Measurements from ENCODE around the gene ZNF689. TPM values are rescaled to one million over a fixed set of nuclear protein-coding genes. Genes with fewer than 3 reads are reported as not detected.

Gene ZNF689
- total RNA-seq, 1 donor from 2014 or later, result 14.6 TPM

DNA sequence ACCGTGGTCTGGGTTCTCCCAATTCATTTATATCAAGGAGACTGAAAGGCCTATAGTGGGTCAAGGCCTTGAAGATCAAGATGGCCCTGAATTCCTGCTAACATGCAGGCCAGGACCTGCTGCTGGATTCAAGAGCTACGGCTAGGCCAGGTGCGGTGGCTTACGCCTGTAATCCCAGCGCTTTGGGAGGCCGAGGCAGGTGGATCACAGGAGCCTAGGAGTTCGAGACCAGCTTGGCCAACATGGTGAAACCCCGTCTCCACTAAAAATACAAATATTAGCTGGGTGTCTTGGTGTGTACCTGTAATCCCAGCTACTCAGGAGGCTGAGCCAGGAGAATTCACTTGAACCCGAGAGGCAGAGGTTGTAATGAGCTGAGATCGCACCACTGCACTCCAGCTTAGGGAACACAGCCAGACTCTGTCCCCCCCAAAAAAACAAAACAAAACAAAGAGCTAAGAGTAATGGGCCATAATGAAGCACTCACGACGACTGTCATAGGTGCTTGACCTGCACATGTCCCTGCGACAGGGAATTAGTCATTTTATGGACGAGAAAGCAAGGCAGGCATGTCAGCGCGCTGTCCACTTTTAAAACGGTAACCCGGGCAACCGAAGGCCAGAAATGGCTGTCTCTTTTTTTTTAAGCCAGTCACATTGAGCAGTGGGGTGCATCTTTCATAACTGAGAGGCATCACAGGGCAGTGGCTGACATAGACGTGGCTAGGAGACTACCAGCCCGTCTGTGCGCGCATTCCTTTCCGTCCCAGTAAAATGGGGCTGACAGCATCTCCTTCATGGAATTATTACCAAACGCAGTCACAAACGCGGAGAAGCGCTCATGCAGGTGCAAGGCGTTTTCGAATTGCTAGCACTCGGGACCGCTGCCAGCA is 47.0 kb upstream of the ZNF689 start:
- Mint-ChIP-seq H3K4me1 (ENCODE audit: low read depth, unreplicated experiment) (peaks cover 14% of the 10 kb centered on the region), H3K27me3 (ENCODE audit: unreplicated experiment) (peaks cover 17% of the 10 kb centered on the region), H3K27ac (ENCODE audit: unreplicated experiment) (peak overlapping the region; percentile 90), H3K9me3 (ENCODE audit: unreplicated experiment) (peaks cover 16% of the 10 kb centered on the region), H3K36me3 (ENCODE audit: unreplicated experiment) (peaks cover 4% of the 10 kb centered on the region), H3K4me3 (ENCODE audit: unreplicated experiment) (peak overlapping the region; percentile 87)
- DNase-seq, result no peak
- no peak for TF ChIP-seq CTCF (IDR thresholded peaks at IDR 0.05; ENCODE audit: partially characterized antibody, unreplicated experiment)

DNA sequence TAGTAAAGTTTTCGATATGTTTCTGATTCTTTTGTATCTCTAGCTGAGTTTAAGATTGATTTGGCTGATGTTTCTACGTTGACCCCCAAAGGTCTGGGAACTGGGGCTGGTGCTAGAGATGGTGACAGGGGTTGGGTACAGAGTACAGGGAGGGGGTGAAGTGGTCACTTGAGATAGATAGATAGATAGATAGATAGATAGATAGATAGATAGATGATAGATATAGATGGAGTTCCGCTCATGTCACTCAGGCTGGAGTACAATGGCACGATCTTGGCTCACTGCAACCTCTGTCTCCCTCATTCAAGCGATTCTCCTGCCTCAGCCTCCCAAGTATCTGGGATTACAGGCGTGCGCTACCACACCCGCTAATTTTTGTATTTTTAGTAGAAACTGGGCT is 46.2 kb upstream of the ZNF689 start:
- peaks cover 18% of the 10 kb centered on the region for H3K4me1 Mint-ChIP-seq (ENCODE audit: low read depth, unreplicated experiment)

DNA sequence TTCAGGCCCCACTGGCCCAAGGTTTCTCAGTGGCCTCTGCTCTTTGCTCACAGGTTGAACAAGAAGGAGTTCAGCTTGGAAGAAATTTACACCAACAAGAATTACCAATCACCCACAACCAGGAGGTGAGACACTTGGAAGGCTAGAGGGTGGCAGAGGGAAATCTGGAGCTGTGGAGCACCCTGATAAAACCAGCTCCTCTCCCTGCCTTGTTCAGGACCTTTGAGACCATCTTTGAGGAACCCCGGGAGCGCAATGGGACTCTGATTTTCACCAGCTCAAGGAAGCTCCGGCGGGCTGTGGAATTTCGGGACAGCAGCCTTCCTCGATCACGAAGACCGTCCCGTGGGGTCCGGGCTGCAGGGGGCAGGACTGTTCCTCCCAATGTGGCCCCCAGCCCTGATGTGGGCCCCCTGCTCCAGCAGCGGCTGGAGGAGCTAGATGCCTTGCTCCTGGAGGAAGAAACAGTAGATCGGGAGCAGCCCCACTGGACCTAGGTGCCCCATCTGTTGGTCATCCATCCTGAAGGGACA is 45.7 kb upstream of the ZNF689 start:
- H3K4me1 Mint-ChIP-seq (ENCODE audit: low read depth, unreplicated experiment), result peaks cover 15% of the 10 kb centered on the region

More for the DNA sequence above, 46.2 kb upstream of the ZNF689 start:
- DNase-seq, result no peak
- H3K9me3 Mint-ChIP-seq (ENCODE audit: unreplicated experiment), result peaks cover 19% of the 10 kb centered on the region
- peak overlapping the region; percentile 25 for H3K4me3 Mint-ChIP-seq (ENCODE audit: unreplicated experiment)
- no peak for TF ChIP-seq CTCF (IDR thresholded peaks at IDR 0.05; ENCODE audit: partially characterized antibody, unreplicated experiment)
- no peak overlapping the region for H3K27ac Mint-ChIP-seq (ENCODE audit: unreplicated experiment)
- peaks cover 4% of the 10 kb centered on the region for H3K36me3 Mint-ChIP-seq (ENCODE audit: unreplicated experiment)
- H3K27me3 Mint-ChIP-seq (ENCODE audit: unreplicated experiment), result peaks cover 17% of the 10 kb centered on the region

DNA sequence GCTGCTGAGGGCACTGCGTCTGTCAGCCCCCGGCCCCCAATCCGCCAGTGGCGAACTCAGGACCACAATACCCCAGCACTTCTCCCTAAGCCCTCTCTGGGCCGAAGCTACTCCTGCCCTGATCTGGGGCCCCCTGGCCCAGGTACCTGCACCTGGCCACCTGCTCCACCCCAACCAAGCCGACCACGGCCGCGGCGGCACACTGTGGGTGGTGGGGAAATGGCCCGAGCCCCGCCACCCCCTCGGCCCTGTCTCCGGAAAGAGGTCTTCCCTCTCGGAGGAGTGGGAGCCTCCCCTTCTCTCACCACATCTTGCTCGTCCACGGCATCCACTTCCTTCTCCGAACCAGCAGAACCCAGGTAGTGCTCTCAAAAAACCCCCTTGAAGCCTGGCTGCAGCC is 44.7 kb upstream of the ZNF689 start:
- peaks cover 24% of the 10 kb centered on the region for H3K9me3 Mint-ChIP-seq (ENCODE audit: unreplicated experiment)
- H3K27ac Mint-ChIP-seq (ENCODE audit: unreplicated experiment), result no peak overlapping the region
- no peak for DNase-seq
- no peak for TF ChIP-seq CTCF (IDR thresholded peaks at IDR 0.05; ENCODE audit: partially characterized antibody, unreplicated experiment)
- H3K36me3 Mint-ChIP-seq (ENCODE audit: unreplicated experiment), result no peaks in the 10 kb centered on the region
- peaks cover 21% of the 10 kb centered on the region for H3K27me3 Mint-ChIP-seq (ENCODE audit: unreplicated experiment)
- no peak overlapping the region for H3K4me3 Mint-ChIP-seq (ENCODE audit: unreplicated experiment)
- H3K4me1 Mint-ChIP-seq (ENCODE audit: low read depth, unreplicated experiment), result peaks cover 12% of the 10 kb centered on the region

More for the DNA sequence above, 45.7 kb upstream of the ZNF689 start:
- H3K27ac Mint-ChIP-seq (ENCODE audit: unreplicated experiment), result no peak overlapping the region
- peaks cover 19% of the 10 kb centered on the region for H3K27me3 Mint-ChIP-seq (ENCODE audit: unreplicated experiment)
- peaks cover 20% of the 10 kb centered on the region for H3K9me3 Mint-ChIP-seq (ENCODE audit: unreplicated experiment)
- no peak overlapping the region for H3K4me3 Mint-ChIP-seq (ENCODE audit: unreplicated experiment)
- no peak for TF ChIP-seq CTCF (IDR thresholded peaks at IDR 0.05; ENCODE audit: partially characterized antibody, unreplicated experiment)
- peaks cover 4% of the 10 kb centered on the region for H3K36me3 Mint-ChIP-seq (ENCODE audit: unreplicated experiment)
- no peak for DNase-seq

DNA sequence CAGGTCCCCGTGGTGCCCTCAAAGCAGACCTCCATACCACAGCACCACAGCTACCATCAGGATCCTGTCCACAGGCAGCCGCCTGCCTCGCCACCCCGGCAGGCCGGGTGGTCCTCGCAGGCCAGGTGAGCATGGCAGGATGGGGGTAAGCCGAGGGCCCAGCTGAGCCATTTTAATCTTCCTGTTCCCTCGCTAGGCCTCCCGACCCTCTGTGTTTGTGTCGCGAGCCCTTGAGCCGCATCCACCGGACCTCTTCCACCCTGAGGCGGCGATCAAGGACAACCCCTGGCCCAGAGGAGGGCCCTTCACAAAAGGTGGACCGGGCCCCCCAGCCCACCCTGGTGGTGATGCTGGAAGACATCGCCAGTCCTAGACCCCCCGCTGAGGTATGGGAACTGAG is 42.5 kb upstream of the ZNF689 start:
- no peak for TF ChIP-seq CTCF (IDR thresholded peaks at IDR 0.05; ENCODE audit: partially characterized antibody, unreplicated experiment)
- Mint-ChIP-seq H3K4me3 (ENCODE audit: unreplicated experiment) (peak overlapping the region; percentile 94), H3K4me1 (ENCODE audit: low read depth, unreplicated experiment) (peaks cover 12% of the 10 kb centered on the region), H3K9me3 (ENCODE audit: unreplicated experiment) (peaks cover 17% of the 10 kb centered on the region), H3K27ac (ENCODE audit: unreplicated experiment) (no peak overlapping the region), H3K27me3 (ENCODE audit: unreplicated experiment) (peaks cover 14% of the 10 kb centered on the region), H3K36me3 (ENCODE audit: unreplicated experiment) (no peaks in the 10 kb centered on the region)
- DNase-seq, result no peak
